ENCODE measurements around the gene SLC44A2.
"Not testable (repeated sequence)": the region's sequence is repeated elsewhere in the genome, so short reads cannot be mapped to it uniquely, and the experiment has no call there.

The SLC44A2 gene

GRCh38 chr19:10653732-10654609, 28.6 kb downstream of the SLC44A2 start, which contains the start of gene ILF3:
TSS of gene ILF3 (plus strand) at chr19:10654346. CDS start at chr19:10670606, 16,260 bp downstream.
- DNase-seq = peak; percentile 100

- DNase-seq = peak; percentile 86
Measured at GRCh38 chr19:10654610-10655456, 29.5 kb downstream of the SLC44A2 start.

GRCh38 chr19:10655457-10656312, 30.3 kb downstream of the SLC44A2 start:
- peak; percentile 66 for DNase-seq

GRCh38 chr19:10660346-10660745, 35.0 kb downstream of the SLC44A2 start:
- no peak for DNase-seq

GRCh38 chr19:10661946-10662345, 36.6 kb downstream of the SLC44A2 start:
- no peak for DNase-seq

- DNase-seq = no peak
Measured at GRCh38 chr19:10662384-10663251, 37.3 kb downstream of the SLC44A2 start.

- not testable (repeated sequence) for DNase-seq
Measured at GRCh38 chr19:10663252-10663563, 37.9 kb downstream of the SLC44A2 start.

GRCh38 chr19:10667867-10668266, 42.5 kb downstream of the SLC44A2 start:
- no peak for DNase-seq

- DNase-seq = no peak
Measured at GRCh38 chr19:10669246-10669645, 43.9 kb downstream of the SLC44A2 start.

GRCh38 chr19:10670182-10670581, 44.8 kb downstream of the SLC44A2 start:
- DNase-seq = no peak

GRCh38 chr19:10670876-10671804, 45.8 kb downstream of the SLC44A2 start:
- DNase-seq = no peak

- not testable (repeated sequence) for DNase-seq
Measured at GRCh38 chr19:10671922-10672321, 46.6 kb downstream of the SLC44A2 start.

GRCh38 chr19:10675214-10675613, 49.9 kb downstream of the SLC44A2 start:
- DNase-seq = not testable (repeated sequence)

GRCh38 chr19:10677751-10678150, 52.4 kb downstream of the SLC44A2 start:
- DNase-seq = no peak

GRCh38 chr19:10678813-10679212, 53.5 kb downstream of the SLC44A2 start:
- no peak for DNase-seq

GRCh38 chr19:10679743-10680142, 54.4 kb downstream of the SLC44A2 start:
- DNase-seq = no peak

- DNase-seq = no peak
Measured at GRCh38 chr19:10680545-10681135, 55.3 kb downstream of the SLC44A2 start.

GRCh38 chr19:10681658-10682057, 56.3 kb downstream of the SLC44A2 start:
- no peak for DNase-seq

GRCh38 chr19:10682397-10683063, 57.2 kb downstream of the SLC44A2 start:
- no peak for DNase-seq

- no peak for DNase-seq
Measured at GRCh38 chr19:10683064-10683426, 57.7 kb downstream of the SLC44A2 start.
